SJSA1 (cell line): Measurements from ENCODE around the gene PARD3B. TPM values are rescaled to one million over a fixed set of nuclear protein-coding genes. Genes with fewer than 3 reads are reported as not detected.

Source experiments
- DNase-seq, 2 experiments: peaks; one replicate each; pipeline ENCODE4 v3.0.0-alpha.2; 2015 to 2020; ENCODE audit warnings: low spot score in 2 of 2, low read depth in 1 of 2
- H3K27ac ChIP-seq: fragments of 250-450 bp; sonication (Bioruptor Pico); 2 replicates; pipeline ENCODE4 v1.5.1; 2020; ENCODE audit warnings: mild to moderate bottlenecking, moderate library complexity
- H3K27me3 ChIP-seq: fragments of 250-450 bp; sonication (Bioruptor Pico); replicated peaks from 2 replicates; pipeline ENCODE4 v1.5.1; 2020; ENCODE audit warnings: mild to moderate bottlenecking, moderate library complexity
- H3K36me3 ChIP-seq: fragments of 250-450 bp; sonication (Bioruptor Pico); 2 replicates; pipeline ENCODE4 v1.5.1; 2020; ENCODE audit warnings: mild to moderate bottlenecking
- H3K4me1 ChIP-seq: fragments of 250-450 bp; sonication (Bioruptor Pico); replicated peaks from 2 replicates; pipeline ENCODE4 v1.6.1; 2021; ENCODE audit warnings: mild to moderate bottlenecking
- H3K4me3 ChIP-seq: fragments of 250-450 bp; sonication (Bioruptor Pico); 2 replicates; pipeline ENCODE4 v1.5.1; 2020; ENCODE audit warnings: mild to moderate bottlenecking
- H3K9me3 ChIP-seq: fragments of 250-450 bp; sonication (Bioruptor Pico); replicated peaks from 2 replicates; pipeline ENCODE4 v1.5.1; 2020; ENCODE audit warnings: mild to moderate bottlenecking
- total RNA-seq: library from RNA; depleted of rRNA; stranded (reverse); fragments of >200 nt; shearing (Covaris generic); gene quantifications from 2 replicates; pipeline ENCODE4 v1.2.3, GENCODE V29; 2014

The PARD3B gene
- total RNA-seq, 1 experiment from 2014 or later: 10.6 TPM

- no peak for DNase-seq
- no peaks in the 10 kb centered on the region for H3K9me3 ChIP-seq
- no peaks in the 10 kb centered on the region for H3K27me3 ChIP-seq
- no peak overlapping the region for H3K27ac ChIP-seq
- H3K4me3 ChIP-seq: no peak overlapping the region
- no peaks in the 10 kb centered on the region for H3K36me3 ChIP-seq
- H3K4me1 ChIP-seq: peaks cover 14% of the 10 kb centered on the region
Measured at GRCh38 chr2:205058409-205058808, 513.1 kb downstream of the PARD3B start.

DNA sequence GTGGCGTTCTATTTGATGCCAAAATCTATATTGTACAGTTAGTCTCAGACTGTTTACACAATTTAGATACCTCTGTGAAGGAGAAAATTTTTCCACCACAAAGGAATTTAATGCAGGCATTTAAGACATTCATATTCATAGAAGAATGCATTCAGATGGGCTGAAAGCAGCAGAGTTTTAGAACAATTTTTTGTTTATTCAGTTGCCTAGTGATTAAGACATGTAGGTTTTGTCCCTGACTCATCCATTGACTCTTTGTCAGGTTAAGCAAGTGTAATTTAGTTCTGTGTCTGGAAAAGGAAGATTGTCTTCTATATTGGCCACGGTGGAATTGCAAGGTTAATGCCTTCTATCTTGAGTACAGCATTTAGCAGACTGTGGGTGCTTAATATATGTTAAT, 515.0 kb downstream of the PARD3B start:
- H3K27me3 ChIP-seq: no peaks in the 10 kb centered on the region
- no peak overlapping the region for H3K4me3 ChIP-seq
- no peaks in the 10 kb centered on the region for H3K9me3 ChIP-seq
- H3K27ac ChIP-seq: peak overlapping the region; percentile 74
- H3K36me3 ChIP-seq: no peaks in the 10 kb centered on the region
- H3K4me1 ChIP-seq: peaks cover 14% of the 10 kb centered on the region
- DNase-seq: peak in 1 of 2 experiments; percentile 62

DNA sequence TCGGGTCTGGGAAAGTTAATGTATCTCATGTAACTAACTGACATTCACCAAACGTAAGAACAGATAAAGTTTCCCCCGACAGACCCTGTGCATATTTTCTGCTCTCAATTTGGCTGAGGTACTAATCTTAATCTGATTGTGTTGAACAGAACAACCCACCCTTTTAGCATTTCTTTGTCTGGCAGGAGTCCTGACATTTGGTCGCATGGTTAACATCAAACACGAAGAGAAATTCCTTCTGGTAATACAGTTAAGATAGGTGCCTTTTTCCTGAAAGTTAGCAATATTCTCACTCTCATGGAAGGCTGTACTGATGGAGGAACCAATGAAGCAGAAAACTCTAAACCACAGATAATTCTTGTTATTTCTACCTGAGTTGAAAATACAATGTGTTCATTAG, 520.8 kb downstream of the PARD3B start:
- Histone ChIP-seq H3K4me1 (no peaks in the 10 kb centered on the region; the same call in 1 of the 2 replicates), H3K9me3 (no peaks in the 10 kb centered on the region), H3K36me3 (no peaks in the 10 kb centered on the region), H3K4me3 (no peak overlapping the region), H3K27me3 (no peaks in the 10 kb centered on the region), H3K27ac (no peak overlapping the region)
- DNase-seq: no peak

GRCh38 chr2:205069928-205070327, 524.7 kb downstream of the PARD3B start:
- H3K27ac ChIP-seq: no peak overlapping the region
- H3K36me3 ChIP-seq: no peaks in the 10 kb centered on the region

GRCh38 chr2:205070889-205071288, 525.6 kb downstream of the PARD3B start:
- H3K36me3 ChIP-seq: no peaks in the 10 kb centered on the region
- no peaks in the 10 kb centered on the region for H3K9me3 ChIP-seq
- H3K27ac ChIP-seq: no peak overlapping the region
- no peaks in the 10 kb centered on the region for H3K4me1 ChIP-seq
- no peak for DNase-seq
- no peak overlapping the region for H3K4me3 ChIP-seq
- no peaks in the 10 kb centered on the region for H3K27me3 ChIP-seq

More at GRCh38 chr2:205069928-205070327, 524.7 kb downstream of the PARD3B start:
- no peak for DNase-seq
- Histone ChIP-seq H3K4me1 (no peaks in the 10 kb centered on the region), H3K4me3 (no peak overlapping the region), H3K27me3 (no peaks in the 10 kb centered on the region), H3K9me3 (no peaks in the 10 kb centered on the region)

GRCh38 chr2:205073433-205074020, 528.3 kb downstream of the PARD3B start:
- no peak for DNase-seq
- Histone ChIP-seq H3K4me3 (no peak overlapping the region), H3K27ac (no peak overlapping the region), H3K4me1 (no peaks in the 10 kb centered on the region), H3K9me3 (no peaks in the 10 kb centered on the region), H3K27me3 (no peaks in the 10 kb centered on the region), H3K36me3 (no peaks in the 10 kb centered on the region)

DNA sequence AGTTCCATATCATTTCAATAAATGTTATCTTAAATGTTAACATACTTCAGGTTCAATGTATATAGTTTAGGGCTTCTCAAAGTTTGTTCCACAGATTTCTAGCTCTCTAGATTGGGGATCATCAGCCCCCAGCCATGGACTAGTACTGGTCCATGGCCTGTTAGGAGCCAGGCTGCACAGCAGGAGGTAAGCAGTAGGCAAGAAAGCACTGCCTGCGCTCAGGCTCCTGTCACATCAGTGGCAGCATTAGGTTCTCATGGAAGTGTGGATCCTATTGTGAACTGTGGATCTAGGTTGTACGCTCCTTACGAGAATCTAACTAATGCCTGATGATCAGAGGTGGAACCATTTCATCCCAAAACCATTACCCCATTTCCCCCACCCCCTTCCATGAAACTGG, 531.1 kb downstream of the PARD3B start:
- H3K9me3 ChIP-seq: no peaks in the 10 kb centered on the region
- H3K36me3 ChIP-seq: no peaks in the 10 kb centered on the region
- no peak overlapping the region for H3K27ac ChIP-seq
- H3K27me3 ChIP-seq: no peaks in the 10 kb centered on the region
- no peaks in the 10 kb centered on the region for H3K4me1 ChIP-seq
- no peak for DNase-seq
- no peak overlapping the region for H3K4me3 ChIP-seq

GRCh38 chr2:205077159-205077558, 531.9 kb downstream of the PARD3B start:
- H3K4me3 ChIP-seq: no peak overlapping the region
- DNase-seq: no peak
- H3K36me3 ChIP-seq: no peaks in the 10 kb centered on the region
- H3K27me3 ChIP-seq: no peaks in the 10 kb centered on the region
- no peaks in the 10 kb centered on the region for H3K9me3 ChIP-seq
- no peak overlapping the region for H3K27ac ChIP-seq
- H3K4me1 ChIP-seq: no peaks in the 10 kb centered on the region

DNA sequence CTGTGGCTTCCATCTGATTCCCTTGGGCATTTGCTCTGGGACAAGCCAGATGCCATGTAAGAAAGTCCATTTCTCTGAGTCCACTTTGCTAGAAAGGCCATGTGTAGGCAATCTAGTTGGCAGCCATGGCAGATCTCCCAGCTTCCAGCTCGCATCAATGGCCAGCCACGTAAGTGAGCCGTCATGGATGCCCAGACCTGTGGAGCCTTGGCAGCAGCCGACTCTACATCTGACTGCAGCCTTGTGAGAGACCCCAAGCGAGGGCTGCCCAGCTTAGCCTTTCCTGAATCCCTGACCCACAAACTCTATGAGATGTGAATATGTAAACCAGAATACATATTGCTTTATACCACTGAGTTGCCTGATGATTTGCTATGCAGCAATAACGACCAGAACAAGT, 533.5 kb downstream of the PARD3B start:
- Histone ChIP-seq H3K4me3 (no peak overlapping the region), H3K4me1 (no peaks in the 10 kb centered on the region), H3K27ac (no peak overlapping the region), H3K9me3 (no peaks in the 10 kb centered on the region), H3K36me3 (no peaks in the 10 kb centered on the region), H3K27me3 (no peaks in the 10 kb centered on the region)
- no peak for DNase-seq

DNA sequence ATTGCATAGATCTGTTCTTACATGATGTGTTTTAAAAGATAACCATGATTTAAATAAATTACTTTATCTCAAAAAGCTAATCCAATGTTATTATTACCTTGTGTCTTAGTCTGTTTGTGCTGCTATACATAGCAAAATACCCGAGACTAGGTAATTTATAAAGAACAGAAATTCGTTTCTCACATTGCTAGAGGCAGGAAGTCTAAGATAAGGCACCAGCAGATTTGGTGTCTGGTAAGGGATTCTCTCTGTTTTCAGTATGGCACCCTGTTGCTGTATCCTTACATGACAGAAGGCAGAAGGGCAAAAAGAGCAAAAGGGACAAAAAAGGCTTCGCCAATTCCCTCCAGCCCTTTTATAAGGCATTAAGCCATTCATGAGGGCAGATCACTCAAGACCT, 533.9 kb downstream of the PARD3B start:
- Histone ChIP-seq H3K27me3 (no peaks in the 10 kb centered on the region), H3K9me3 (no peaks in the 10 kb centered on the region), H3K4me1 (no peaks in the 10 kb centered on the region), H3K36me3 (no peaks in the 10 kb centered on the region), H3K27ac (no peak overlapping the region), H3K4me3 (no peak overlapping the region)
- DNase-seq: no peak

GRCh38 chr2:205086662-205087061, 541.4 kb downstream of the PARD3B start:
- H3K36me3 ChIP-seq: no peaks in the 10 kb centered on the region
- no peaks in the 10 kb centered on the region for H3K4me1 ChIP-seq
- H3K27me3 ChIP-seq: no peaks in the 10 kb centered on the region
- no peak overlapping the region for H3K4me3 ChIP-seq
- DNase-seq: no peak
- H3K9me3 ChIP-seq: no peaks in the 10 kb centered on the region
- no peak overlapping the region for H3K27ac ChIP-seq

DNA sequence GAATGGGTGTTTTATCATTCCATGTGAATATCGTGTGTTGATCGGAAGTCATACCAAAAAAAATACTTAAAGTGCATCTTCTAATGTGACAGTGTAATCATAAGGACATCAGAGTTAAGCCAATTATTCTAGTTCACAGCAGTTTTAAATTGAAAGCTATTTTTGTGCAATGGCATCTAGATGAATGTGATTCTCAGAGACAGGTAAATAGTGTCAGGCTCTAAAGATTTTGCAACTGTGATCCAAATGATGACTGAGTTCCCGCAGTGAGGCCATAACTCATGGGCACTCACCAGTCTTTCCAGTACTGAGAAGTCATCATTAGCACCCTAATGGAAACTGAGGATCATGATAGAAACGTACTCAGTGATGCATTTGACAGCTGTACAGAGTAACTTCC, 542.6 kb downstream of the PARD3B start:
- no peak overlapping the region for H3K27ac ChIP-seq
- H3K4me1 ChIP-seq: no peaks in the 10 kb centered on the region
- DNase-seq: no peak
- H3K27me3 ChIP-seq: no peaks in the 10 kb centered on the region
- no peaks in the 10 kb centered on the region for H3K9me3 ChIP-seq
- no peak overlapping the region for H3K4me3 ChIP-seq
- no peaks in the 10 kb centered on the region for H3K36me3 ChIP-seq

DNA sequence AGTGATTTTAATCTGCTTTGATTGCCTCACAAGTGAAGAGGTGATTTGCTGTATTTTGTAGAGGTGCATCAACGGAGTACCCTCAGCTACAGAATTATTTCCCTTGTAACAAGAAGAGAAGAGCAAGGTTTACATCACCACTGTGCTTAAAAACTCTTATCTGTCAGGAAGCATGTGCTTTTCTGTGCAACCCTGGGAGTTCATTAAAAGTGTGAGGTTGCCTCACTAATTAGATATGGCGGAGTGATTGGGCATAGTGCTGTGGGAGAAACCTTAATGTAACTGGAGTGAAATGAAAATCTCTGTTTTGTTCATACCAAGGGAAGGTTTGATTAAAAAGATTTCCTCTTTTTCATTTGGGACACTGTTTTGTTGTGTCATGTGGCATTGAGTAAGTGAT, 544.7 kb downstream of the PARD3B start:
- Histone ChIP-seq H3K36me3 (no peaks in the 10 kb centered on the region), H3K27me3 (no peaks in the 10 kb centered on the region), H3K4me3 (no peak overlapping the region), H3K4me1 (no peaks in the 10 kb centered on the region), H3K9me3 (no peaks in the 10 kb centered on the region), H3K27ac (no peak overlapping the region)
- no peak for DNase-seq

DNA sequence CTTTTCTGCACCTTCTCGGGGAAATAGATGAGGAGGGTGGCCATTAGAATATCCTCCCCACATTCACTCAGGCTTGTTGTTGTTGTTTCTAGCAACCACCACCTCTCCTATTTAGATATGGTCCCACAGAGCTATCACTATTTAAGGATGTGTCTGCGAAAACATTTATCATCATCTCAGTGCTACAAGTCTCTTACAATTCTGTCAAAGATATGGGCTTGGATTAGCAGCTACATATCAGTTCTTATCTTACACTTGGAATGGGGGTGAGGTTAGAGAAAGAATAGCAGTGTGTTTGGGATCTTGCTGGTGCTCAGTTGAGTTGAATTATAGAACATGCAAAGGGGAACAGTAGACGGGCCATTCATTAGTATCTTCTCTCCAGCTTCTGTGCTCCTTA, 546.1 kb downstream of the PARD3B start:
- no peak for DNase-seq
- Histone ChIP-seq H3K9me3 (no peaks in the 10 kb centered on the region), H3K36me3 (no peaks in the 10 kb centered on the region), H3K4me1 (no peaks in the 10 kb centered on the region), H3K27me3 (no peaks in the 10 kb centered on the region), H3K27ac (no peak overlapping the region), H3K4me3 (no peak overlapping the region)

DNA sequence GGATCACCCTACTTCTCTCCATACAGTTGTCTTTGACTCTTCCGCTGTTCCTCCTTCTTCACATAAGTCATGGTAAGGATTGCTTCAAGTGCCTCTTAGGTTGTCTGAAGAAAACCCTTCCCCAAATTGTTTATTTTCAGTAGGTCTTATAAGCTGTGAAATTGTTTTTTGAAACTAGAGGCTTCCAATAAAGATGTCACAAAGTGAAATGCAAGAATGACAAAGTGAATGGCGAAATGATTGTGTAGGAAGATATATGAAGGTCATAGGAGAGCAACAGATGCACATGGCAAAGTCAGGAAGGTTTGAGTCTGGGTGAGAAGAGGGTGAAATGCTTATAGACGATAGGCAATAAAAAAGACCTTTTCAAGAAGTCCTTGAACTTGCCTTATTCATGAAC, 548.8 kb downstream of the PARD3B start:
- no peaks in the 10 kb centered on the region for H3K4me1 ChIP-seq
- H3K27ac ChIP-seq: no peak overlapping the region
- H3K36me3 ChIP-seq: no peaks in the 10 kb centered on the region
- H3K4me3 ChIP-seq: no peak overlapping the region
- DNase-seq: no peak
- H3K27me3 ChIP-seq: no peaks in the 10 kb centered on the region
- H3K9me3 ChIP-seq: no peaks in the 10 kb centered on the region
